Stimulated activated CD4-positive, alpha-beta T cell treated with anti-CD3 and anti-CD28 coated beads, Interleukin-12 subunit alpha, Interleukin-12 subunit beta, amount 100 ng/mL, for 4 hours (primary cell): Measurements from ENCODE around the gene SMURF2.
A peak's percentile ranks its signal among the peaks of the same experiment; 100 is the strongest.
"Not testable (repeated sequence)": the region's sequence is repeated elsewhere in the genome, so short reads cannot be mapped to it uniquely, and the experiment has no call there.

Experiments used
- DNase-seq: peaks from one replicate; pipeline ENCODE4 v3.0.0-alpha.2; 2020

SMURF2 gene

GRCh38 chr17:64664299-64664981, 2.3 kb upstream of the SMURF2 start:
- DNase-seq = not testable (repeated sequence)

DNA sequence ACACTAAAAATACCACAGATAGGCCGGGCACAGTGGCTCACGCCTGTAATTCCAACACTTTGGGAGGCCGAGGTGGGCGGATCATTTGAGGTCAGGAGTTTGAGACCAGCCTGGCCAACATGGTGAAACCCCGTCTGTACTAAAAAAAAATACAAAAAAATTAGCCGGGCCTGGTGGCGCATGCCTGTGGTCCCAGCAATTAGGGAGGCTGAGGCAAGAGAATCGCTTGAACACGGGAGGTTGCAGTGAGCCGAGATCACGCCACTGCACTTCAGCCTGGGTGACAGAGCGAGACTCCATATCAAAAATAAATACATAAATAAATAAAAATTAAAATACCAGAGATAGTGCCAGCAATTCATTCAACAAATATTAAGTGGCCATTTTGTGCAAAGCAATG, 1.7 kb upstream of the SMURF2 start:
- not testable (repeated sequence) for DNase-seq

DNA sequence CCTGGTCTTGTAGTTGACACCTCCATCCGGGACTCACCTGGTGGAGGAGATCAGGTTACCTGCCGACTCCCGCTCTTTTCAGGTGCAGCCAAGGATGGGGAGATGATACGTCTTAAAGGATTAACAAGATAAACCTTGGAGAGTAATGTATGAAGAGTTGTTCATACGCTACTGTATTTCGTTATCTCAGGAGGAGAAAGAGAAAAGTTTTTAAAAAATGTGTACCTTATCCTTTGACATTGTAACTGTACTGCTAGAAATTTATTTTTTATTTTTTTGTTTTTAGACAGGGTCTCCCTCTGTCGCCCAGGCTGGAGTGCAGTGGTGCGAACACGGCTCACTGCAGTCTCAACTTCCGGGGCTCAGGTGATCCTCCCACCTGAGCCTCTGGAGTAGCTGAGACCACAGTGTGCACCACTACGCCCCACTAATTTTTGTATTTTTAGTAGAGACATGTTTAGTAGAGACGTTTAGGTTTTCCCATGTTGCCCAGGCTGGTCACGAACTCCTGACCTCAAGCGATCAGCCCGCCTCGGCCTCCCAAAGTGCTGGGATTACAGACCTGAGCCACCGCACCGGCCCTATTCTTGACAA, 764 bp upstream of the SMURF2 start:
- DNase-seq = no peak

DNA sequence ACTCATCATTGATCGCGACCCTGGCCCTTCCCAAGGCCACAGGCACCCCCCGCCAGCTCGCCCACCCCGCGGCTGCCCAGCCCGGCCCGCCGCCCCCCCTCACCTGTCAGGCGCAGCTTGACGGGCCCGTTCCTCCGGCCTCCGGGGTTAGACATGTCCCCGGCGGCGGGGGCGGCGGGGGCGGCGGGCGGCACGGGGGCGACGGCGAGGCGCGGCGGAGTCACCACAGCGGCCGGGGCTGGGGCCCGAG, 456 bp downstream of the SMURF2 start:
- DNase-seq = no peak

DNA sequence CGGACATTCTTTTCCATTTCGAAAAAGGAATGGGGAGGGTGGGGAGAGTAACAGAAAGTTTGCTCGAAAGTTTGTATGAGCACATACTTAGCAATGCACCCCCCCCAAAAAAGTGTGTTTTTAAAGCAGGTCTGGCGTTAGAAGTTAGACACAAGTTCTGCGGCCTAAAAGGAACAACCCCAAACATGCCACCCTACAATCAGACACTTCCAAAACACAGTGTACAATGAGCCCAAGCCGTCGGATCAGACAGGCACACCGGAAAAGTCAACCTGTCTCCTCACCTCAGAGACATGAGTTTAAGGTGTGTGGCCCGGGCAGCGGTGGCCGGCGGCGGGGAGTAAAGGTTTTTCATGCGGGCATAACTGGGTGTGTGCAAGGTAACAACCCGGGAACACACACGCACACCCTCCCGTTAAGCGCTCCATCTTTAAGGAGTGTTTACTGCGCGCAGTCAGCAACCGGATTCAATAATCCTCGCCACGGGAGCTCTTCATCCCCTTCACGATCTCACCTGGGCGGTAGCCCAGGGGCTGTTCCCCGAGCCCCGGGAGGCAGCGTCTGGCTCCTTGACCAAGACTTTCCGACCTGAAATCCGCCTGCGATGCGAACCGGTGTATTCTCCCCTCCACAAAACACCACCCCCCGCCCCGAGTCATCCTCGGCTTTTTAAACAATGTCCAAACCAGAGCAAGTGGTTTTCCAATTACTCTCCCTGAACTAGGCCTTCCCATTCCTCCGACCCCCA, 955 bp downstream of the SMURF2 start:
- peak; percentile 39 for DNase-seq

GRCh38 chr17:64660195-64660977, 1.7 kb downstream of the SMURF2 start:
- not testable (repeated sequence) for DNase-seq

- no peak for DNase-seq
These were observed 3.2 kb downstream of the SMURF2 start for GRCh38 chr17:64658931-64659330.

GRCh38 chr17:64657610-64658125, 4.4 kb downstream of the SMURF2 start:
- no peak for DNase-seq

- DNase-seq = no peak
These were observed 6.4 kb downstream of the SMURF2 start for GRCh38 chr17:64655704-64656103.

- no peak for DNase-seq
These were observed 8.1 kb downstream of the SMURF2 start for GRCh38 chr17:64653985-64654355.

GRCh38 chr17:64653325-64653984, 8.7 kb downstream of the SMURF2 start:
- DNase-seq = no peak

- DNase-seq = no peak
These were observed 10.2 kb downstream of the SMURF2 start for GRCh38 chr17:64651889-64652288.

- DNase-seq = no peak
These were observed 13.9 kb downstream of the SMURF2 start for GRCh38 chr17:64648234-64648633.

DNA sequence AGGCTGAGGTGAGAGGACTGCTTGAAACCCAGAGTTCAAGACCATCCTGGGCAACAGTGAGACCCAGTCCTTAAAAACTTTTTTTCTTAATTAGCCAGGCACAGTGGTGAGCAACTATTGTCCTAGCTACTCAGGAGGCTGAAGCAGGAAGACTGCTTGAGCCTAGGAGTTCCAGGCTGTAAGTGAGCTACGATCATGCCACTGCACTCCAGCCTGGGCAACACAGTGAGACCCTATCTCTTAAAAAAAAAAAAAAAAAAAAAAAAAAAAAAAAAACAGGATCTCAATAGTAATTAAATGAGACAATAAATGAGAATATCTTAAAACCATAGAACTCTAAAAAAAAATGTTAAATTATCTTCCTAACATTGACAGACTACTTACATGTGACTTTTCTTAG, 14.3 kb downstream of the SMURF2 start:
- DNase-seq = no peak

GRCh38 chr17:64639516-64639915, 22.6 kb downstream of the SMURF2 start:
- DNase-seq = no peak

DNA sequence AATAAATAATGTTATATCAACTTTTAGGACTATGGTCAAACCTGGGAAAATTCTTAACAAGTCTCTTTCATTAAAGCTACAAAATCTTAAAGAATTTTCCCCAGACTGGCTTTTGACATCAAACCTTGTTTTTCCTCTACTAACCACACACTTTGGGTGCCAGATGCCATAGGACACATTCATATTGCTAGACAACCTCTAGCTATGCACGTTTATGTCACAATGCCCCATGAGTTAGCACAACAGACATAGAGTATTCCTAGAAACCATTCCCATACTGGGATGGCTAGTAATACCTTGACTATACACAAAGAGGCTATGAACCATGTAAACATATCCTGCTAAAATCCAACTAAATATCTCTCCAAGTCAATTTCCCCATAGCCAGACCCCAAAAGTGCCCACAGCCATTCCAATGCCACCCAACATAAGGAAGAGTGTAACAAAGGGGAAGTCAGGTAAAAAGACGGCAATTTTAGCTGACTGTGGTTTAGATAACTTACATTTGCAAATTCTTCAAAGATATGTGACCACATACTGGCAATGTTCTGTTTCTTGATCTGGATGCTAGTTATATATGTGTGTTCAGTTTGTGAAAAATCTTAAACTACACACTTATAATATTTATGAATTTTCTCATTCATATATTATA, 23.4 kb downstream of the SMURF2 start:
- no peak for DNase-seq

- no peak for DNase-seq
These were observed 26.3 kb downstream of the SMURF2 start for GRCh38 chr17:64635647-64636305.

- no peak for DNase-seq
These were observed 27.9 kb downstream of the SMURF2 start for GRCh38 chr17:64634218-64634617.

DNA sequence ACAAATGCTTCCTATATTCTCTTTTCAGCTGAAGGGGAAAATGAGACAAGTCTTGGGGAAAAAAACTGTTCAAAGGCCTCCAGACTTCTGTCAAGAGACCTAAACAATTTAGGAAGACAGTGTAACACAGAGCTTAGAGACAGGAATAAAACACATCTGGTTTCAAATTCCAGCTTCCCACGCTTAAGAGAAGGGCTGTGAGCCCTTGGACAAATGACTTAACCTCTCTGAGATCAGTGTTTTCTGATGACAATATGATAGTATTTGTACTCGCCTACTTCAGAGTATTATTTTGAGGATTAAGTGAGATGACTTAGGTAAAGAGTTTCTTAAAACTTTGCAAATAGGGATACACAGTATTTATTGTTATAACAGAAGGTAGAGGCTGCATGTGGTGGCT, 29.5 kb downstream of the SMURF2 start:
- no peak for DNase-seq

DNA sequence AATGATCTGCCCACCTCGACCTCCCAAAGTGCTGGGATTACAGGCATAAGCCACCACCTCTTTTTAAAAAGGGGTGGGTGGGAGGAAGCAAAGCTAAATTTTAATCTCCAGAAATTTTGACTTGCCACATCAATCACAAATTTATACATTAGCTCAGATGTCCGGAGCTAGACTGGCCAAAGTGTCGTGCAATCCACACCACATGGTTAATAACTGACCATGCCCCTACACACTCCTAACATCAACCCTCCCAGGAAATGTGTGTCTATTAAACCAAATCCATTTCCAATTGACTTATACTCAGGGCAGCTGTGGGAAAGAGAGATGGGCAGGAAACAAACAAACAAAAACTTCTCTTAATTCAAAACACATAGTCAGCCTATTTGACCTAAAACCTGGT, 29.9 kb downstream of the SMURF2 start:
- no peak for DNase-seq

DNA sequence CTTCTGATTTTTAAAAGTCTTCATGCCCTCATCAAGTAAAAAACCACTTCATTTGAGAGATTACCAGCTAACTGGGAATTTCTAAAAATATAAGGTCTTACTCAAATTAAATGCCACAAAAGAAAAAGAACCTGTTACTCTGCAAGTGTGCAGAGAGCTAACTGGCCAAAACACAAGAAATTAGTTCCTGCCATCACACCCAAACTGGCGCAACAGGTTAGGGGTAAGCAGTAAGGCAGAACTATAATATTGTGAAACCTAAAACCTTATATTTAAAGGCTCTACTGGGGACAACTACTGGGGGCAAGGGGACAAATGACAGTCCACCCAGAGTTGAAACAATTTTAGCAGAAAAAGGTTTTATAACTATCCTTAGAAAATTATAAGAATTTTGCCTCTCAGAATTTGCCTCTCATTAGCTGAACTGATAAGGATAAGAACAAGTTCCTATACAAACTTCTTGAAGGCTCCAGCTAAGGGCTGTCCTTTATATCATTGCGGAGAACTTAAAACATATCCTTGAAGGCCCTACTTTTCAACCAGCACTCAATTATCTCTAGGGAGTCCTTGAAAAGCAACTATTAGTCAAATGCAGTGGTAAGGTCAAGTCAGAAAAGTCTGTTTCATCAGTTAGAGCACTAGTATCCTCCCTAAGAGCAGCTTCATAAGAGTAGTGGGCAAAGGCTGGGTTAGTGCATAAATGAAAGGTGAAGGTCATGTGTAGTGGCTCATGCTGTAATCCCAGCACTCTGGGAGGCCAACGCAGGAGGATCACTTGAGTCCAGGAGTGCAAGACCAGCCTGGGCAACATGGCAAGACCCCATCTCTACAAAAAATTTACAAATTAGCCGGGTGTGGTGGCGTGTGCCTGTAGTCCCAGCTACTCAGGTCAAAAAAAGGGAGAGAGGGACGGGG, 31.5 kb downstream of the SMURF2 start:
- no peak for DNase-seq
